COLO668 (cell line): ENCODE data around the gene PPP3CB.

ENCODE experiments used
- DNase-seq: peaks from one replicate; lab custom pipeline; 2025; ENCODE audit not compliant: unreplicated experiment; lab: John Stamatoyannopoulos, UW

The PPP3CB gene

DNA sequence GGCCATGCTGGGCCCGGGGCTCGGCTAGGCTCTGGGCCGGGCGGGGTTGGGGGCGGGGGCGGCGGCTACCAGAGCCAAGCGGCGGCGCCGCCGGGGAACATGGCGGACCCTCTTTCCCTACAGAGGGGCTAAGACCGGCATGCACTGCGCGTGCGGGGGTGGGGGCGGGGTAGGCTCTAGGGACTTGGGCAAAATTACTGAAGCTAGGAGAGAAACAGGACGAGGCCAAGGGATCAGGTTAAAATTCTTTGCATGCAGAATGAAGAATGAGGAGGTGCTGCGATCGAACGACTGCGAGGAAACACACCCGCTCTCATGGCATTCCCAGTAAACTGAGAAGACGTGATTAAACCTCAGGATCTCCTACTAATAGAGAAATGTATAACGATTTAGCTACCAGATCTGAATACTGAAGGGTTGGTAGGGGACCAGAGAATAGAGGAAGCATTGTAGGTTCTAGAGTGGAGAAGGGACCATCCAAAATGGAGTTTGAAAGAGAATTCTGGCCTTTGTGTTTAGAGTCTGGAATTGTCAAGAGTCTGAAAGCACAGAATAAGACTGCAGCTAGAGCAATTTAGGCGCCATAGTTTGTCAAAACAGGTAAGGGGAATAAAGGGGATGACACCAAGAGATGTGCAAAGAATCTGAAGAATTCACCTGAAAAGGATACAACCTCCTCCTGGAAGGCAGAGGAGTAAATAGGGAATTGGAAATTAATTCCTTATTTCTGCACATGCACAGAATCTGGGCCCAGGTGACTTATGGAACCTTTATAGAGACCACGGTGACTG, at the start of gene PPP3CB:
TSS of gene PPP3CB (minus strand) at position 141 of the 791 bp plus-strand sequence. CDS start at position 6, 135 bp downstream.
- peak; percentile 89 for DNase-seq

DNA sequence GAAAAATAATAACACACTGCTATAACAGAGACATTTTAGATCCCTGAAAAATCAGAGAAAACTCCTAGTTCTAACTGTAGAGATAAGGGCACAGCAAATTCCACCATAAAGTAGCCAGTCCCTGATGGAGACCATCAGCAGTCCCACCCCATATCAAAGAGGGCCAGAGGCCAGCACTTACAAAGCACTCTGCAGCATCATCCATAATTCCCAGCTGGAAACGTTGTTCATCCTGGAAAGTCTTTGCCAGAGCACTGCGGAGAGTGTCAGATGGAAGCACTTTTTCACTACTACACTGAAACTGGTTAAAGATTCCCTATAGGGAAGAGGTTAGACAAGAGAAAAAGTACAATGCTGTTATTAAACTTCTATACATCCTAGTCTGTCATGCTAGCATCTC, 49.5 kb upstream of the PPP3CB start:
- DNase-seq = no peak

DNA sequence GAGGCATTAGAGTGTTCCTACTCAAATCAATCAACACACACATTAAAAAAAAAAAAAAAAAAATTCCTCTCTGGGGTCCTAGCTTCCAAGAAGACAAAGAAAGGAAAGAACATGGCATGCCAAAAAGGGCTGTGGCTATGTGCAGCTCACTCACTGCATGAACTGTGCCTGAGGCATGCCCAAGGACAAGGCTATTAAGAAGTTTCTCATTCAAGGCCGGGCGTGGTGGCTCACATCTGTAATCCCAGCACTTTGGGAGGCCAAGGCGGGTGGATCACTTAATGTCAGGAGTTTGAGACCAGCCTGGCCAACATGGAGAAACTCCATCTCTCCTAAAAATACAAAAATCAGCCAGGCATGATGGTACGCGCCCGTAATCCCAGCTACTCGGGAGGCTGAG, 41.9 kb upstream of the PPP3CB start:
- DNase-seq = no peak

DNA sequence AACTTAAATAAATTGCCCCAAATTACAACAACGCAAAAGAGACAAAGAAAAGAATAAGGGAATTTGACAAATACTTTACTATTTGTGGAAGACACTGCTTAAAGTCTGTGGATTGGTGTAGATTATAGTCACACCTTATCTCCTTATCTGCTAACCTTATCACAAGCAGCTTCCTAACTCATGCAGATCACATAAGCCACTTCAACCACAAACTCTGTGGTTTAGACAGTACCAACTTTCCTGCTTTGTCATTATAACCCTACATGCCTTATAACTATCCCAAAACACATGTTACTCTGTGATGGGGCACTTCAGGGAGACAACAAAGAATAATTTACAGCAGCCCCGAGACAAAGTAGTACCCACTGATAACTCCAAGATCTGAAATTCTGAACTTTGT, 41.5 kb upstream of the PPP3CB start:
- DNase-seq = no peak

DNA sequence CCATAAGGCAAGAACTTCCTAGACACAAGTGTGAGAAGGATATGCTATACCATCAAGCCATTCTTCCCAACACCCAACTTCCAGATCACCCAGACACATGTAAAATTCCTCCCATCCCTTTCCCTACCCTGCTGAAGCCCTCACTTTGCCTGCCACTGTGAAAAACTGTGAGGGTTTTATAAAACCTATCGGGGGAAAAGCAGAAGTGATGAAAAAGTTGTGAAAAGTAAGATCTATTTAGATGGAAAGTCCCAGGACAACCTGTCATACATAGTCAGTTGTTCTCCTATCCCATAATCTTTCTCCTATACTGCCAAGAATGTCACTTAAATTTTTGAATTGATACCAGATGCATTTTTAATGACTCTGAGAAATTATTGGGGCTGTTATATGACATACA, 39.0 kb upstream of the PPP3CB start:
- DNase-seq = no peak

DNA sequence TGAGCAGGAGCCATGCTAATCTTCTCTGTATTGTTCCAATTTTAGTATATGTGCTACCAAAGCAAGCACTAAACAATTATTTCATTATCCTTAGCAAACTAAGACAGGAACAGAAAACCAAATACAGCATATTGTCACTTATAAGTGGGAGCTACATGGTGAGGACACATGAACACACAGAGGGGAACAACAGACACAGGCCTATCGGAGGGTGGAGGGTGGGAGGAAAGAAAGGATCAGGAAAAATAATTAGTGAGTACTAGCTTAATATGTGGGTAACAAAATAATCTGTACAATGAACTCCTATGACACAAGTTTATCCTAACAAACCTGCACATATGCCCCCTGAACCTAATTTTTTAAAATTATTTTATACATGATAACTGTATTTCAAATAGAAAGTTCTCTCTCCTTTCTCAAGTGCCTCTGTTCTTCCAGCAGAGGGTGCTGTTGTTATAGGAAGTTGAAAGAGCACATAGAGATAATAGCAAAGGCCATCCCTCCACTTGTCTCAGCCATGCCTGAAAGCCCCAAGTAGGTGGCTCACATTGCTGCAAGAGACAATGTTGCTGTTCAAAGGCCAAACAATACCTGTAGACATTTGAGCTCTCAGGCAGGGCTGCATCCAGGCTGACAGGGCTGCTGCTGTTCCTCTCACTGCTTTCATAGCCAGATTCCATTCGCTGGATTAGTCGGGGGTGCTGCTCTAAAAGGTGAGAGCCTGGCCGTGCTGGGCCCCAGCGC, 33.4 kb upstream of the PPP3CB start:
- DNase-seq = peak; percentile 25

DNA sequence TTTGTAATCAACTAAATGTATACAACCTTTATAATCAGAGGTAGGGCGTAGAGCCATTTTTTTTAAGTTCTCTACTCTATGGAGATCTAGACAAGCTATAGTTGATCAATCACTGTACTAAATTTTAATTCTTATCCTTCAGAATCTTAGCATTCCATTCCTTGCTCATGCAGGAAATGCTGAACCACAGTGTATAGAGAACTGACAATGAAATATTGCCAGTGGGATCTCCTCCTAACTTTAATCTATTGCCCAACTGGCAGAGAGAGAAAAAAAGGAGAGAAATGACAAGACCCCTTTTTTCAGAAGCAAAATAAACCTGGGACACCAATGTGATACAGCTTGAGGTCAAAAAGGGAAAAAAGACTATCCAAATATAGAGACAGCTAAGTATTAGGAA, 26.4 kb upstream of the PPP3CB start:
- DNase-seq = no peak

DNA sequence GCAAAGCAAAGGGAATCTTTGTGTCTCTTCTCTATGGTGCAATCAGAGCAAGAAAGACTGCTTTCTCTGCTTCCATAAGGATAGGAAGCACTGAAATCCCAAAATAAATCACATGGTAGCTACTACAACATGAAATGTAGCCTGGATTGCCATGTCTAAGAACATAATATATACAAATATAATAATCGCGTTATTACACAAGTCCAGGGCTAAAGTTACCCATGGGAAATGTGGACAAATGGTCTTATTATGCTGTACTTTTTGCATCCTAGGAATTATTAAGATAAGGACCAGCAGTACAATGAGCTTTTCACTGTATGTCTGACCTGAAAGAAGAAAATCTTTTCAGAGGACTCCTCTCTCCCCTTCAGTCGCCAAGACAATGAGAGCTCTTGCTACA, 23.5 kb upstream of the PPP3CB start:
- DNase-seq = no peak

DNA sequence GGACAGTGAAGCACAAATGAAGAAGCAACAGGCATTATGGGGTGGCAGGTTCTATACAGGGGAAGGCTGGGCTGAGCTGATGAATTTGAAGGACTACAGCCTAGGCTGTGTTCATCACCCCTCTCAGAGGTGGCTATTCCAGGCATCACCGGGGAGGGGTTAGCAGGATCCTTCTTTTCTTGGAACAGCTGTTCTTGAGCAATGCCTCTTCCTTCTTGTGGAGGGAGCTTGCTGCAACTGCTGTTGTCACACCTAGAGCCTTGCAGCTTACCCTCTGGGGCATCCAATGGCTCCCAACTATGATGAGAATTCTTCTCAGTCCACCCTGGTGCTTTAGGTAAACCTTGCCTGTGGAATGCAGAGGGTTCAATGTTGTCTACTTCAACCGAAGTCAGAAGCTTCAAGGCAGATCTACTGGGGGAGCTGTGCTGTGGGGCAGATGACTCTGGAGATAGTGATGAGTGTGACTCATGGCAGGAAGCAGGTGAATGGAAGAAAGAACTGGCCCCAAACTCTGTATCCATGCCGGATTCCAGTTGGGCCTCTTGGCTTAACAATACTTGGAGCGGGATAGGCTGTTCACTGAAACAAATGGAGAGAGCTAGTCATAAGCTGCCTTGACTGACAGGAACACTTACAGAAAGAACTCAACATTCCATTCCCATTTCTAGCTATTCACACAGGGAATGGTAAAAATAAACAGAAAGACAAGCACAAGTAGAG, 21.5 kb upstream of the PPP3CB start:
- DNase-seq = no peak

DNA sequence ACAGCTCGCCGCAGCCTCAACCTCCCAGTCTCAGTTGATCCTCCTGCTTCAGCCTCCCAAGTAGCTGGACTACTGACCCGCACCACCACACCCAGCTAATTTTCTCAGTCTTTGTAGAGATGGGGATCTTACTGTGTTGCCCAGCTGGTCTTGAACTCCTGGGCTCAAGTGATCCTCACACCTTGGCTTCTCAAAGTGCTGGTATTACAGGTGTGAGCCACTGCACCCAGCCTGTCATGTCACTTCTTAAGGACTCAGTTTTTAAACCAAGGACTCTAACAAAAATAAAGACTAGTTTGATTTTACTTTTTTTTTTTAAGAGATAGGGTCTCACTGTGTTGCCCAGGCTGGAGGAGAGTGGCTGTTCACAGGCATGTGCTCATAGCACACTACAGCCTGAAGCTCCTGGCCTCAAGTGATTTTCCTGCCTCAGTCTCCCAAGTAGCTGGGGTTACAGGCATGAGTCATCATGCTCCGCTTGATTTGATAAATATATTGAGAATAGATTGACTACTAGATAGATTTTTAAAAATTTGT, 16.5 kb upstream of the PPP3CB start:
- no peak for DNase-seq

DNA sequence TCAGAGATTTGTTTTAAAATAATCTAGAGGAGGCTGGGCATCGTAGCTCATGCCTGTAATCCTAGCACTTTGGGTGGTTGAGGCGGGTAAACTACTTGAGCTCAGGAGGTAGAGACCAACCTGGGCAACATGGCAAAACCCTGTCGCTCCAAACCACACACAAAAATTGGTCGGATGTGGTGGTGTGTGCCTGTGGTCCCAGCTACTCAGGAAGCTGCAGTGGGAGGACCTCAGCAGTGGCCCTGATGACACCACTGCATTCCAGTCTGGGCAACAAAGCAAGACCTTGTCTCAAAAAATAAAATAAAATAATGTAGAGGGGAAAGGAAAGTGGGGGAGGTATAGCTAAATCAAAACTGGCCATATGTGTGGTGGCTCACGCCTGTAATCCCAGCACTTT, 13.9 kb upstream of the PPP3CB start:
- no peak for DNase-seq

DNA sequence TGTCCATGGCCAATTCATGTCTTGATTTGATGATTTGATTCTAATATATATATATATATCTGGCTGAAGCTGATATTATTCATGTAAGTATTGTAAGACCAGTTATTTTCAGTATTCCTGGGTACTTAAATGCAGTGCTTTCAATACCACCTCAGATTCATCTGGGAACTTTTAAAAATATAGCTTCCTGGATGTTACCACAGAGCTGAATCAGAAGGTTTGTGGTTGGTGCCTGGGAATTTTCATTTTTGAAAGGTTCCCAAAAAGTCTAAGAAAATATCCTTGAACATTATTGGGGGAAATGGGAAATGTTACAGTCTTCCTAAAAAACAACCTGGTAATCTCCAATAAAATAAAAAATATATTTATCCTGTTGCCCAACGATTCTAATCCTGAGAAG, 10.7 kb upstream of the PPP3CB start:
- no peak for DNase-seq

DNA sequence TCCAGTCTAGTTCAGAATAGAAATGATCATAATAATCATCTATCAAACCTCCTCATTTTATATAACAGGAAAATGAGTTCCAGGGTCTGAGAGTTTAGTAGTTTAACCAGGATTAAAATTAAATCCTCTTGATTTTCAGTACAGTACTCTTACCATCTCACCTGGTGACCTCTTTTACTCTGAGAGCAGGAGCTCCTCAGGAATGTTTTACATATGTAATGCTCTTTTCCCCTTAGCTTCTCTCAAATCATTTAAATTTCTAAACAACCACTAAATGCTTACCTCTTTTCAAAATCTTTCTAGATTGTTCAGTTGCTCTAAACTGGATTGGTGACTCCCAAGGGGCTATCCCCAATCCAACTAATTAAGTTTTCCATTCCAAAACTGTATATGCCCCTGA, 10.2 kb upstream of the PPP3CB start:
- DNase-seq = no peak

DNA sequence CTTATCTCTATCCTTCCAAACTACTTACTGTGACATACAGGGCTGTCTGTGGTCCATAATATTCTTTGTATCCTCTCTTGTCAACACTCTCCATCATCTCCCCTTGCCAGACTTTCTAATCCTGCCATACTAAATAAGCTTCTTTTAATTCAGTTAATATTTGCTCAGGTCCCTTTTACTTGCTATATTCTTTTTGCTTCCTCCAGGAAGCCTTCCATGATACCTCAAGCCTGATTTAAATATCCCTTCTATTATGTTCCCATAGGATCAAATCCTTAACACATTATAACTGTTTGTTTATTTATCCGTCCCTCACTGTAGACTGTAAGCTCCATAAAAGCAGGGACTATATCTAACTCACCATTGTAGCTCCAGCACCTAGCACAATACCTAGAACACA, 7.2 kb upstream of the PPP3CB start:
- DNase-seq = no peak

DNA sequence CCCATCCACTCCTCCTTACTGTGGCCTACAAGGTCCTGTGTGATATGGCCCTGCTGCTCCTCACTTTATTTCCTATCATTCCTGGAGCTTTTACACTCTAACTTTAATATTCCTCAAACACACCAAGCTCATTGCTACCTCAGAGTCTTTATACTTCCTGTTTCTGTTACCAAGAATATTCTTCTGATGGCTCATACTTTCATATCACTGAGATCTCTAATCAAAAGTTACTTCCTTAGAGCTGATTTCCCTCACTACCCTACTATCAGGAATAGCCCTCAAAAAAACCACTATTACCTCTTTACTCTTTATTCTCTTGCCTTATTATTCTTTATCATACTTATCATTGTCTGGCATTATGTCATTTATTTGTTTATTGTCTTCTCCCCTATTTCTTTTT, 5.8 kb upstream of the PPP3CB start:
- DNase-seq = no peak

DNA sequence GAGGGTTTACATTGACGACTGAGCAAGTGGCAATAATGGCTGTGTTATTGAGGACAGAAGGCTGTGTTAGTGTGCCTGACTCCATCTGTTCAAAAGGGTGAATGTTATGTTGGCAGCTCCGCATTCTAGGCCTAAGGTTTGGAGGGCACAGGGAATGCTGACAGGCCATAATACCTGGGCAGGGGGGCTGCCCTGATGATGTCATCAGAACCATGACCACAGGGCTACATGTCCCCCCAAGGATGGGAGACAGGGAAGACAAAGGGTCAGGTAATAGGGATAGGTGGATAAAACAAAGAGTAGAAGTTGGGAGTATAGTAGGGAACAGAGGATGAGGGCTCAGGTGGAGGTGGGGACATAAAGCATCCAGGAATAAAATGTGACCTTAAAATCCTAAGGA, 1.8 kb upstream of the PPP3CB start:
- no peak for DNase-seq

DNA sequence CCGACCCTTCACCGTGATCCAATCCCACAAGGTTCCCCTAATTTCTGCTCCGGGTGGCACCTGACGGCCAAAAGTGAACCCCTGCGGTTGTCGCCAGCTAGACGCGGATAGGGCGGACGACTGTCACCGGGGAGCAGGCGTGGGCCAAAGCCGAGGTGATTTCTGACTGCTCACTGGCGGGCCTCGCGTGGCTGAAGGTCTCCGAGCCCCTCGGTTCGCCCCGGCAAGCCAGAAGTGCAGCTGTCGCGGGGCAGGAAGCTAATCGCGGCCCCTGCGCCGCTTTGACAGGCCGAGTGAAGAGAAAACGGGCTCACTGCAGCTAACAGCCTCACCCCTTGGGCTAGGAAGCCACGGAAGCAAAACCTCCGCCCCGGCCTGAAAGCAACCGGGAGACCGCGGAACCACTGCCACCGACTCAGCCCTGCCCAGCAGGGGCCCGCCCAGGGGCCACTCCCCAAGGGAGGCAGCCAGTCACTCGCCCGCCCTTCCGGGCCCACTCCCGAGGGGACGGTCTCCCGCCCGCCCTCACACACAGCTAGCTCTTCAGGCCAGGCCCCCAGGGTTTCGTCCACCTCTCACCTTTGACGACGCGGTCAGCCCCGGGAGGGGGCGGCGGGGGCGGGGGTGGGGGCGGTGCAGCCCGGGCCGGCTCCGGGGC, 469 bp downstream of the PPP3CB start:
- DNase-seq = peak; percentile 85

DNA sequence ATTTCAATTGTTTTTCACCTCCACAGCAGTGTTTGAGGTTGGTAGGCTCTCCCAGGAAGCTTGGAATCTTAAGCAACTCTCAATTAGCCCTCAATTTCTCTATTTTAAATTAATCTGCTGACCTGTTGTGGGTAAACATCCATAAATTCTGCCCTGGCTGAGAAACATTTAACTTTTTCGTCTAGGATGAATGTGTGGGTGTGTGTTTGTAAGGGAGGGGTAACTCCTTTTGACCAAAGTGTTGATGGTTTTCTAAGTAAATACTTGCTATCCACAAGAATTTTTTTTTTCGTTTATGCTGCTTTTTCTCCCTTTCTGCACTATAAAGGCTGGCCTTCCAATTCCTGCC, 973 bp downstream of the PPP3CB start:
- DNase-seq = no peak

DNA sequence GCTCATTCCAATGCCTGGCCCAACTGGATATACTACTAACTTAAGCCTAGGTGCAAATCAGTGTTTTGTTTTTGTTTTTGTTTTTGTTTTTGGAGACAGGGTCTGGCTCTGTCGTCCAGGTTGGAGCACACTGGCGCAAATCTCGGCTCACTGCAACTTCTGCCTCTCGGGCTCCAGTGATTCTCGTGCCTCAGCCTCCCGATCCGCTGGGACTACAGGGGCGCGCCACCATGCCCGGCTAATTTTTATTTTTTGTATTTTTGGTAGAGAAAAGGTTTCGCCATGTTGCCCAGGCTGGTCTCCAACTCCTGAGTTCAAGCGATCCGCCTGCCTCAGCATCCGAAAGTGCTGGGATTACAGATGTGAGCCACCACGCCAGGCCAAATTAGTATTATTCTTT, 1.6 kb downstream of the PPP3CB start:
- no peak for DNase-seq

DNA sequence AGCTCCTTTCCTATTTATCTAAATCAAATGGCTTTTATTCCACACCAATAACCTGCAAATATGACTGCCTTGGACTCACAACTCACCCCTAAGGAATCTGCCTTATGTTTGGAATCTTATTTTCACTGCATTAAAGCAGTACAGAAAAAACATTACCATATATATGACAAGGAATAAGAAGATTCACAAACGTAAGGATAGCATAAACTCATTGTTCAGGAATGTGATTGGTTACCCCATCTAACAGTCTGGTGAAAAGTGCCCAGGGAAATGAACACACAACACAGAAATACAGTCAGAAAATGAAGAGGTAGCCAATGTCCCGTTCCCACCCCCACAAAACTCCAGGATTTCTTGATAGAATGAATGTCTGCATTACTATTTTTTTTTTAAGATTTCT, 2.0 kb downstream of the PPP3CB start:
- no peak for DNase-seq

DNA sequence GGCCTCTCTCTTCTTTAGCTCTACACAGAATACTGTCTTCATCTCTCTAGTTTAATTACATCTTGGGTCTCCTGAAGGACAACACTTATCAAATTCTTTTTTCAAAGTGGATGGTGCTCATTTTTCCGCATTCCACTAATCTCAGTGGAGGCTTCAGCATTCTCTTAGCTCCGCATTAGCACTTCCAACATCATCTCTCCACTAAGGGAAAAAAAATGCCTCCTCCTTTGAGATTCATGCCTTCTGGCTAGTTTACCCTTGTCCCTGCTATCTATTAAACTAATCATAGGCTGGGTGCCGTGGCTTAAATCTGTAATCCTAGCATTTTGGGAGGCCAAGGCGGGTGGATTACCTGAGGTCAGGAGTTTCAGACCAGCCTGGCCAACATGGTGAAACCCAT, 9.2 kb downstream of the PPP3CB start:
- no peak for DNase-seq
